ENCODE results near the gene MEGF8. TPM values are rescaled to one million over a fixed set of nuclear protein-coding genes. Genes with fewer than 3 reads are reported as not detected.

Gene MEGF8
- total and polyA plus RNA-seq, 9 of the 15 experiments (the other 6 are each of a cell fraction or from before 2014, with no cell fraction given), result 0.28 to 13.1 (median 3.0) TPM

GRCh38 chr19:42295831-42296525 lies 29.5 kb upstream of the MEGF8 start (continued):
- no peak for TF ChIP-seq ZNF77 (CRISPR knock-in tag; IDR thresholded peaks at IDR 0.05)
- no peak for TF ChIP-seq FOXA1 (IDR thresholded peaks at IDR 0.05; ENCODE audit: borderline replicate concordance)
- TF ChIP-seq, protein P1, sequence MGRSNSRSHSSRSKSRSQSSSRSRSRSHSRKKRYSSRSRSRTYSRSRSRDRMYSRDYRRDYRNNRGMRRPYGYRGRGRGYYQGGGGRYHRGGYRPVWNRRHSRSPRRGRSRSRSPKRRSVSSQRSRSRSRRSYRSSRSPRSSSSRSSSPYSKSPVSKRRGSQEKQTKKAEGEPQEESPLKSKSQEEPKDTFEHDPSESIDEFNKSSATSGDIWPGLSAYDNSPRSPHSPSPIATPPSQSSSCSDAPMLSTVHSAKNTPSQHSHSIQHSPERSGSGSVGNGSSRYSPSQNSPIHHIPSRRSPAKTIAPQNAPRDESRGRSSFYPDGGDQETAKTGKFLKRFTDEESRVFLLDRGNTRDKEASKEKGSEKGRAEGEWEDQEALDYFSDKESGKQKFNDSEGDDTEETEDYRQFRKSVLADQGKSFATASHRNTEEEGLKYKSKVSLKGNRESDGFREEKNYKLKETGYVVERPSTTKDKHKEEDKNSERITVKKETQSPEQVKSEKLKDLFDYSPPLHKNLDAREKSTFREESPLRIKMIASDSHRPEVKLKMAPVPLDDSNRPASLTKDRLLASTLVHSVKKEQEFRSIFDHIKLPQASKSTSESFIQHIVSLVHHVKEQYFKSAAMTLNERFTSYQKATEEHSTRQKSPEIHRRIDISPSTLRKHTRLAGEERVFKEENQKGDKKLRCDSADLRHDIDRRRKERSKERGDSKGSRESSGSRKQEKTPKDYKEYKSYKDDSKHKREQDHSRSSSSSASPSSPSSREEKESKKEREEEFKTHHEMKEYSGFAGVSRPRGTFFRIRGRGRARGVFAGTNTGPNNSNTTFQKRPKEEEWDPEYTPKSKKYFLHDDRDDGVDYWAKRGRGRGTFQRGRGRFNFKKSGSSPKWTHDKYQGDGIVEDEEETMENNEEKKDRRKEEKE (IDR thresholded peaks at IDR 0.05; ENCODE audit: borderline replicate concordance in 1 of 2, control insufficient read depth in 1 of 2, low read depth in 2 of 2, low read length in 1 of 2), result no peak
- TF ChIP-seq, protein P2, sequence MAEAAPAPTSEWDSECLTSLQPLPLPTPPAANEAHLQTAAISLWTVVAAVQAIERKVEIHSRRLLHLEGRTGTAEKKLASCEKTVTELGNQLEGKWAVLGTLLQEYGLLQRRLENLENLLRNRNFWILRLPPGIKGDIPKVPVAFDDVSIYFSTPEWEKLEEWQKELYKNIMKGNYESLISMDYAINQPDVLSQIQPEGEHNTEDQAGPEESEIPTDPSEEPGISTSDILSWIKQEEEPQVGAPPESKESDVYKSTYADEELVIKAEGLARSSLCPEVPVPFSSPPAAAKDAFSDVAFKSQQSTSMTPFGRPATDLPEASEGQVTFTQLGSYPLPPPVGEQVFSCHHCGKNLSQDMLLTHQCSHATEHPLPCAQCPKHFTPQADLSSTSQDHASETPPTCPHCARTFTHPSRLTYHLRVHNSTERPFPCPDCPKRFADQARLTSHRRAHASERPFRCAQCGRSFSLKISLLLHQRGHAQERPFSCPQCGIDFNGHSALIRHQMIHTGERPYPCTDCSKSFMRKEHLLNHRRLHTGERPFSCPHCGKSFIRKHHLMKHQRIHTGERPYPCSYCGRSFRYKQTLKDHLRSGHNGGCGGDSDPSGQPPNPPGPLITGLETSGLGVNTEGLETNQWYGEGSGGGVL (CRISPR knock-in tag; IDR thresholded peaks at IDR 0.05), result no peak
- TF ChIP-seq HMBOX1 (IDR thresholded peaks at IDR 0.05), result no peak
- no peak for TF ChIP-seq FOXP1 (CRISPR knock-in tag; IDR thresholded peaks at IDR 0.05)
- no peak; a peak in 1 of 4 replicates for TF ChIP-seq FOXA3 (CRISPR knock-in tag; conservative IDR thresholded peaks at IDR 0.05 in 1 of 2, IDR thresholded peaks at IDR 0.05 in 1 of 2)
- no peak for TF ChIP-seq ZNF263 (CRISPR knock-in tag; IDR thresholded peaks at IDR 0.05; ENCODE audit: borderline replicate concordance)
- 0 out of 2 replicates have a peak, but pooled peaks have one; percentile 21 for TF ChIP-seq HOXB6 (CRISPR knock-in tag; IDR thresholded peaks at IDR 0.05; ENCODE audit: borderline replicate concordance)
- TF ChIP-seq MEIS2 (IDR thresholded peaks at IDR 0.05; ENCODE audit: partially characterized antibody), result no peak
- TF ChIP-seq, protein P3, sequence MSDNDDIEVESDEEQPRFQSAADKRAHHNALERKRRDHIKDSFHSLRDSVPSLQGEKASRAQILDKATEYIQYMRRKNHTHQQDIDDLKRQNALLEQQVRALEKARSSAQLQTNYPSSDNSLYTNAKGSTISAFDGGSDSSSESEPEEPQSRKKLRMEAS (CRISPR knock-in tag; IDR thresholded peaks at IDR 0.05), result no peak; the same call in 1 of the 2 replicates
- TF ChIP-seq NR4A1 (CRISPR knock-in tag; IDR thresholded peaks at IDR 0.05), result no peak
- TF ChIP-seq NR4A1 (tag; IDR thresholded peaks at IDR 0.05), result no peak
- TF ChIP-seq TRIM28 (IDR thresholded peaks at IDR 0.05), result no peak
- no peak for TF ChIP-seq ZNF75A (CRISPR knock-in tag; IDR thresholded peaks at IDR 0.05)
- no peak for TF ChIP-seq ZNF561 (CRISPR knock-in tag; conservative IDR thresholded peaks at IDR 0.05)
- TF ChIP-seq ZNF224 (CRISPR knock-in tag; IDR thresholded peaks at IDR 0.05), result no peak
- TF ChIP-seq ZKSCAN1 (IDR thresholded peaks at IDR 0.05; ENCODE audit: low read depth, low read length), result 0 out of 2 replicates have a peak, but pooled peaks have one; percentile 22
- TF ChIP-seq KAT2B (IDR thresholded peaks at IDR 0.05; ENCODE audit: low read depth, low read length), result no peak
- peak; percentile 48 for TF ChIP-seq CREM (IDR thresholded peaks at IDR 0.05; ENCODE audit: low read depth)
- TF ChIP-seq POLR3G (IDR thresholded peaks at IDR 0.05; ENCODE audit: extremely low read depth, insufficient read length, insufficient replicate concordance), result no peak

Measured in K562 (cell line).